ENCODE measurements around the gene TET1. TPM values are rescaled to one million over a fixed set of nuclear protein-coding genes. Genes with fewer than 3 reads are reported as not detected.

The TET1 gene
- 1.8 and 2.1 TPM in 2 replicates for polyA plus RNA-seq

GRCh38 chr10:68560186-68560942, at the start of gene TET1:
TET1 (plus strand) TSS chr10:68560337; CDS start chr10:68572339, 12,002 bp downstream.

GRCh38 chr10:68720793-68721672, 160.9 kb downstream of the TET1 start, which contains the start of gene CCAR1:
CCAR1 (plus strand) TSS chr10:68721239; CDS start chr10:68722505, 1,266 bp downstream.

Other genes with a start within 250 kb of the TET1 start
- gene HNRNPH3, start 228.3 kb upstream of the TET1 start, polyA plus RNA-seq: 60.6 and 64.8 TPM in 2 replicates
- 4.4 and 11.4 TPM in 2 replicates for gene PBLD, start 227.4 kb upstream of the TET1 start, polyA plus RNA-seq
- 30.8 and 50.6 TPM in 2 replicates for gene RUFY2, start 153.1 kb upstream of the TET1 start, polyA plus RNA-seq
- 0.32 and 2.2 TPM in 2 replicates for gene DNA2, start 88.4 kb upstream of the TET1 start, polyA plus RNA-seq
- gene SLC25A16, start 32.8 kb upstream of the TET1 start, polyA plus RNA-seq: 10.9 and 15.0 TPM in 2 replicates
- gene CCAR1, start 160.9 kb downstream of the TET1 start, polyA plus RNA-seq: 69.5 and 102 TPM in 2 replicates

Measured in Purkinje cell (primary cell).